HG03196 (cell line): ENCODE measurements around the gene ATP8B4.
"Not testable (repeated sequence)": the region's sequence is repeated elsewhere in the genome, so short reads cannot be mapped to it uniquely, and the experiment has no call there.

Experiments
- ATAC-seq: cut with Tn5 transposase; IDR thresholded peaks from one replicate; pipeline ENCODE4 v1.9.1; 2021; ENCODE audit not compliant: unreplicated experiment

Gene ATP8B4

DNA sequence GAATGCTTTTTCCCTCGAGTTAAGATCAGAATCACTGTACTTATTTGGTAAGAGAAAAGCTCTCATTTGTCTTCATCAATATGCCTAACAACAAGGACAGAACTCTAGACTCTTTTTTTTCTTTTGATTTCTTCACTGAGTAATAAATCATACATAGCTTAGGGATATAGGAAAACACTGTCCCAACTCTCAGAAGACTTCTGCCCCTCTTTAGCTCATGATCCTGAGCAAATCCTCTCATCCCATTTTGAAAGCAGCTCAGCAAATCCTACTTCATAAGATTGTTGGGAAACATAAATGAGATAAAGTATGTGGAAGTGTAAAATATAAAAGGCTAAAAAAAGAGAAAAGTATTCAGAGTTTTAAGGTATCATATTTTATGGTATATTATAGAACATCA, 141.7 kb downstream of the ATP8B4 start:
- ATAC-seq: no peak

GRCh38 chr15:49964551-49964950, 154.5 kb downstream of the ATP8B4 start:
- ATAC-seq: no peak

- no peak for ATAC-seq
These were observed 155.0 kb downstream of the ATP8B4 start for GRCh38 chr15:49964061-49964460.

DNA sequence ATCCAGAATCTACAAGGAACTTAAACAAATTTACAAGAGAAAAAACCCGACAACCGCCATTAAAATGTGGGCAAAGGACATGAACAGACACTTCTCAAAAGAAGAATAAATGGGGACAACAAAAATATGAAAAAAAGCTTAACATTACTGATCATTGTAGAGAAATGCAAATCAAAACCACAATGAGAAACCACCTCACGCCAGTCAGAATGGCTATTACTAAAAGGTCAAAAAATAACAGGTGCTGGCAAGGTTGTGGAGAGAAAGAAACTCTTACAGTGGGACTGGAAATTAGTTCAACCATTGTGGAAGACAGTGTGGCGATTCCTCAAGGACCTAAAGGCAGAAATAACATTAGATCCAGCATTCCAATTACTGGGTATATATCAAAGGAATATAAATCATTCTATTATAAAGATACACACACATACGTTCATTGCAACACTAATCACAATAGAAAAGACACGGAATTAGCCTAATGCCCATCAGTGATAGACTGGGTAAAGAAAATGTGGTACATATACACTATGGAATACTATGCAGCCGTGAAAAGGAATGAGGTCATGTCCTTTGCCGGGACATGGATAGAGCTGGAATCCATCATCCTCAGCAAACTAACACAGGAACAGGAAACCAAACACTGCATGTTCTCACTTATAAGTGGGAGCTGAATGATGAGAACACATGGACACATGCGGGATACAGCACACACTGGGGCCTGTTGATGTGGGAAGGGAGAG, 155.8 kb downstream of the ATP8B4 start:
- not testable (repeated sequence) for ATAC-seq

- ATAC-seq: no peak
These were observed 156.9 kb downstream of the ATP8B4 start for GRCh38 chr15:49962044-49962602.

DNA sequence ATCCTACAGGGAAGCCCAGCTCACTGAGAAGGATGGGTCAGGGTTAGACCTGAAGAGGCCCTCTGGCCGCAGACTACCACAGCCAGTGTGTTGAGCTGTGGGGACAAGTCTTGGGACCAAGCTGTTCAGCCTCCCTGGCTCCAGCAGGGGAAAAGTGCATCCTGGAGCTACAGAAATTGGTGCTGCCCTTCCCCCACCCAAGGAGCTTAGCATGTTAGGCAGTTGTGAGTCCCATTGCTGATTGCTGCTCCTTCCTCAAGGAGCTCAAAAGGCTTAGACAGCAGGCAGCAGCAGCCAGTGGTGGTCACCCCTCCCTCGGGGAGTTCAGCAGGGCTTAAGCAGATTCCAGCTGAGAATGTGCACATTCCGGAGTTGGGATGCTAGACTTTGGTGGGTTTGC, 165.6 kb downstream of the ATP8B4 start:
- no peak for ATAC-seq

GRCh38 chr15:49946681-49947080, 172.4 kb downstream of the ATP8B4 start:
- no peak for ATAC-seq

- no peak for ATAC-seq
These were observed 184.5 kb downstream of the ATP8B4 start for GRCh38 chr15:49934487-49934886.

GRCh38 chr15:49927189-49927861, 191.7 kb downstream of the ATP8B4 start:
- no peak for ATAC-seq

DNA sequence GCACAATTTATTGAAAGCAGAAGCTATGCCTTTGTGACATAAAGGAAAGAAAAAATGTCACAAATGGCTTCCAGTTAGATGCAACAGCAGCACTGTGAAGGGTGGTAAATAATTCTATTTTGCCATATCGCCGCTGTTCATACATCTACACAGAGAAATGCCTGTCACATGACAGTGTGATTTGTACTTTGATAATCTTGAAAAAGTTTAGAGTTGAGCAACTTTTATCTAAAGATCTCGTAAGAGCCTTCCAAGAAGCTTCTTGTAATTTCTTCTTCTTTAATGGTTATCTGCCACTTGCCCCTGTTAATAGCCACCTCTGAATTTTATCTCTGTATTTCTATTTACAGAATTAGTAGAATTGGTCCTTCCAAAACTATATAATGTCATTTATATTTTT, 192.3 kb downstream of the ATP8B4 start:
- no peak for ATAC-seq

GRCh38 chr15:49923671-49924070, 195.4 kb downstream of the ATP8B4 start:
- no peak for ATAC-seq

DNA sequence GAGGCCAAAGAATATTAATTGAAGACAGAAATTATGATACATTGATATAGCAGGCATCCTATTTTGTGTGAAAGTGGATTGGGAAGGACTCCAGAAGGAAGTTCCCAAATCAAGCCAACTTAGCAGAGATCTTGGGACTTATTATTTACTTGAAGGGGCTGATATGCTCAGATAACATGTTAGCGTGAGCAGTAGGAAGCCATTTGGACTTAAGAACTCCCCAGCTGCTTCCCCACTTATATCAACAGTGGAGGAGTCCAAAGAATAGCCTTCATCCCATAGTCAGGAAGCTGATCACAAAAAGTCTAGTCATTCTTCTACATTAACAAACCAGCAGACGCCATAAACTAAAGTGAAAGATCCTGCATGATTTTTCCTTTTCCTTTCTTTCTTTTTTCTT, 200.0 kb downstream of the ATP8B4 start:
- no peak for ATAC-seq

GRCh38 chr15:49918121-49918520, 200.9 kb downstream of the ATP8B4 start:
- ATAC-seq: no peak

GRCh38 chr15:49916998-49917397, 202.0 kb downstream of the ATP8B4 start:
- ATAC-seq: no peak

GRCh38 chr15:49915822-49916221, 203.2 kb downstream of the ATP8B4 start:
- ATAC-seq: no peak

DNA sequence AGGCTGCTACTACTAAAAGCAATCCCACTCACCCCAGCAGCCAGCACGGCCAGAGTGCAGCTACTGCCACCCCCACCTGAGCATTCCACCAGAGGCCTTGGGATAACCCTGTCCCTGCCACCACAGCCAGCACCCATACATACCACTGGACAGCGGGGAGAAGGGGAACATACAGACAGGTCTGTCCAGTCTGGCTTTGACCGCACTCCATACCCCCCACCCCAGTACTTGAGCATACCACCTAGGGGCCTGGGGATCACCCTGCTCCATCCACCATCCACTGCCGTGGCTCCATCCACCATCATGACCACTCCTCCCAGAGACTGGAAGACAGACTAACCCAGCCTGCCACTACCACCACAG, 210.1 kb downstream of the ATP8B4 start:
- no peak for ATAC-seq

GRCh38 chr15:49908236-49908932, 210.6 kb downstream of the ATP8B4 start:
- no peak for ATAC-seq

- no peak for ATAC-seq
These were observed 212.1 kb downstream of the ATP8B4 start for GRCh38 chr15:49906966-49907365.

DNA sequence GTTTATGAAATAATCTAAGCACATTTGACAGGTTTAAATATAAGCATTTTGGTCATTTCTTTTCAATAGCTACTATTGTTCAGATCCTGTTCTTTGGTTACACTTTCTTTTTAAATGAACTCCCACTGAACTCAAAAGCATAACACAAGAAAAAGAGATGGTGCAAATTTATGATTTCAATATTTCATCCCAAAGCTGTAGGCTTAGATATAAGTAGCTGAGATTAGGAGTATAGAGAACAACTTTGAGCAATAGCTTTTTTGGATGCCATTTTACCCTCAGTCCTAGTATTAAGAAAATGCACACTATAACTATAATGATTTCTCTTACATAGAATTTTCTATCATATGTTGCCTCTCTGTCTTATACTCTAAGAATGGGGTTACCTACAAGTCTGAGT, 213.8 kb downstream of the ATP8B4 start:
- ATAC-seq: no peak

DNA sequence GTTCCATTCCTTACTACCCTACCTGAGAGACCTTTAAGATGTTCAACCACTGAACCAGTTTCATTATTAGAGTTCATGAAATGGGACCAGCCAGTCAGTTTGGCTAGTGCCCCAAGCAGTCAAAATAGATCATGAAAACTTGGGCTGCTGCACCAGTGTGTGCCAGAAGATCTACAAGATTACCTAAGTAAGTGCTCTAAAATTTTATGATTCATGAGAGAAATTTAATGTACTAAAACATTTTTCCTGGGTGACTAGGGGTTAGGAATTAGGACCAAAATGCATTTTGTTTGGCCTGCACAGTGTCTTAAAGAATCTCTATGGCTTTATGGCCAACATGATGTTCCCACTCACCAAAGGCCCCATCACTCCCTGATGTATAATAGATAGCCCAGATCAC, 214.7 kb downstream of the ATP8B4 start:
- ATAC-seq: no peak

DNA sequence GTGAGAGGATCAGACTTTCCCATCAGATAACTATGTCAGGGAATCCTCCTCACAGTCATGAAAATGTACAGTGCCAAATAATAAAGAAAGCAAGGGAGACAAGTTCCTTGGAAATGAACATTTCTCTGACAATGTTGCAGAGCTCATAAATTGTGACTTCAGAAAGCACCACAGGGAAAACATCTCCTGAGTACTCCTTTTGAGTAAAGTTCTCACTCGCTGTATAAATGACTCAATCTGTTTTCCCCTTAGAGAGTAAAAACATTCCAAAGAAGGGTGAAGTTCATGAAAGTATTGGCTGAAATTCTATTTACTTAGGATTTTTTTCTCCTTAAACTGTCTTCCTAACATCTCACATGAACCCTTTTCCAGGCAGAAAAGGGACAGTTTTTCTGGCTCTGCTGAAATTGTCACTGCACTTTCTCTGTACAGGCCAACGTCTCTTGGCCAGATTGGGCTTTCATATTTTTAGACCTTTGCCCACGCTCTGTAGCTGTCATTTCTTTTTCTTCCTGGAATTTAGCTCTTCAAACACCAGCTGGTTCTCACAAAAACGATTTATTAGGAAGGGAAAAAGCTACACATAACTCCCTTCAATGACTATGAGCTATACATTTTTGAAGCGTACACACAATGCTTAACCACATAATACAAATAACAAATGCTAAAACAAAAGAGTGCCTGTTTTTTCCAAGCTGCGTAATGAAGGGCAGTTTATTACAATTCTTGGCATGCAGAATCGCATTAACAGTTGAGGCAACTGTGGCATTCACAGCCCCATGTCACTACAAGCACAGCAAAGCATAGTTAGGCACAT, 216.1 kb downstream of the ATP8B4 start:
- ATAC-seq: no peak
